Stomach smooth muscle (tissue), 2 donors: Measurements from ENCODE around the gene PAPPA2.

Experiments used
- H3K27ac ChIP-seq: one replicate; pipeline ENCODE4 v1.7.0; 2013; ENCODE audit warnings: mild to moderate bottlenecking, low read length, inconsistent platforms
- H3K27me3 ChIP-seq, 2 donors: one replicate each; pipeline ENCODE4 v1.7.0; 2013; ENCODE audit warnings: low read length in 2 of 2; ENCODE audit not compliant: insufficient read depth in 2 of 2, control insufficient read depth in 1 of 2
- H3K36me3 ChIP-seq, 2 donors: one replicate each; pipeline ENCODE4 v1.7.0; 2013; ENCODE audit warnings: low read length in 2 of 2; ENCODE audit not compliant: control insufficient read depth in 2 of 2, insufficient read depth in 2 of 2
- H3K4me1 ChIP-seq: one replicate; pipeline ENCODE4 v1.7.0; 2013; ENCODE audit warnings: low read length; ENCODE audit not compliant: control insufficient read depth, insufficient read depth
- H3K4me3 ChIP-seq, 2 donors: one replicate each; pipeline ENCODE4 v1.7.0; 2013; ENCODE audit warnings: low read length in 2 of 2
- H3K9ac ChIP-seq, 2 donors: one replicate each; pipeline ENCODE4 v1.7.0; 2013; ENCODE audit warnings: low read length in 2 of 2, mild to moderate bottlenecking in 1 of 2
- H3K9me3 ChIP-seq, 2 donors: one replicate each; pipeline ENCODE4 v1.7.0; 2013; ENCODE audit warnings: low read length in 2 of 2; ENCODE audit not compliant: control insufficient read depth in 2 of 2
- donor health status: healthy.
- donor health status: Pancreatic carcinoma.

The PAPPA2 gene

GRCh38 chr1:176853503-176853902 is 390.5 kb downstream of the PAPPA2 start:
- no peak overlapping the region for H3K9ac ChIP-seq
- H3K9me3 ChIP-seq: no peaks in the 10 kb centered on the region
- H3K27me3 ChIP-seq: no peaks in the 10 kb centered on the region
- no peaks in the 10 kb centered on the region for H3K36me3 ChIP-seq
- peaks cover 11% of the 10 kb centered on the region for H3K4me1 ChIP-seq
- H3K4me3 ChIP-seq: no peak overlapping the region
- no peak overlapping the region for H3K27ac ChIP-seq

DNA sequence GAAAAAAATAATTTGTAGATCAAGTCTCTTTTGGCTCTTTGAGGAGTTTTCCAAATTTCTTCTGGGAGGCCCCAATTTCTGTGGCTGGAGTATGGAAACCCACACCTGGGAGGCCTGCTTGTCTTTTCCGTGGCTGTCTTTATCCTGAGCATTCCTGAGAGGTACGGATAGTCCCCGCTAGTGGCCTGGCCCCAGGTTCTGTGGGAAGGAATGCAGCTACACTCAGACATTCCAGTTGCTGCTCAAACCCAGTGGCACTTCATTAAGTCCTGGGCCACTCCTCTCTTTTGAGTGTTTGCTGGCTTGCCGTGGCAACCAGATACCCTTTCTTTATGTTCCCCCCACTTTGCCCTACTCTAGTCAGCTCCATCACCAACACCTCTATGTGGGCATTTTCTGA is 391.1 kb downstream of the PAPPA2 start:
- Histone ChIP-seq H3K9me3 (no peaks in the 10 kb centered on the region), H3K27me3 (no peaks in the 10 kb centered on the region), H3K4me3 (no peak overlapping the region), H3K27ac (no peak overlapping the region), H3K36me3 (no peaks in the 10 kb centered on the region), H3K9ac (no peak overlapping the region), H3K4me1 (peaks cover 13% of the 10 kb centered on the region)

DNA sequence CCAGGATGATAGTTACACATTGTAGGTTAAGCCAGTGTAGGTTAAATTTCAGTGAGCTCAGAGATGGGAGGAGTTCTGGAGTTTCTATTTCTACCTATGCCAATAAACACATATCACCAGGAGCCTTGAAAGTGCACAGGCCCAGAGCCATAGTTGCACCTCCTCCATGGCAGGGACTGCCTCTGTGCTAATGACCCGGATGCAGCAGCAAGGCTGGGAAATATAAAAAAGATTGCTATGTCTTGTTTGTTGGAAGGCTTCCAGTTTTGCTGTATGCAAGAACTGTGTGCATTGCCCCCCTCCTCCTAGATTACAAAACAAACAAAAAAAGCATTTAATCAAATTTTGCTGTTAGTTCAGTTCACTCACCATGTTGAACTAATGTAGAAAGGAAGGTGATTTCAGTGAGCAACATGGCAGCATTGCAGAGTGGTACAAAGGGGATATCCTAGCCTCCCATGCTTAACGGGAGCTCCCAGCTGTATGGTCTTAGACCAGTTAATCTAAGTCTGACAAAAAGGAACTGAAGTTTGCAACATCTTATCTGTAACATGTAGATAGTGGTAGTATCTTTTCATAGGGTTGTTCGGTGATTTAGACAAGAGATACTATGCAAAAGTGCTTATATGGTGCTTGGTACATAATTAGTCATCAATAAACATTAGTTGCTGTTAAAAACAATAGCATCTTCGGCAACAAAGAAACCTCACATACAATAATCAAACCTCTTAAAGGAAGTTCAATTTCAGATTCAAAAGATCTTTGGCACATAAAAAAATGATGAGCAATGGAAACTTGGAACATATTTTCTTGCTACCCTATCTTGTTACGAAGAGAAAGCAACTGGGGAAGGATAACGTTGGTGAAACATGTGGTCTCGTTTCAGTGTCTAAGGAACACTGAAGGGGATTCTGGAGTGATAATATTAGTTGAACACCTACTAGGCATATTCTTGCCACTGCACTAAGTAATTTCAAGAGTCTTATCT is 392.1 kb downstream of the PAPPA2 start:
- Histone ChIP-seq H3K4me1 (peaks cover 13% of the 10 kb centered on the region), H3K9me3 (no peaks in the 10 kb centered on the region), H3K27ac (no peak overlapping the region), H3K27me3 (no peaks in the 10 kb centered on the region), H3K9ac (no peak overlapping the region), H3K4me3 (no peak overlapping the region), H3K36me3 (no peaks in the 10 kb centered on the region)

DNA sequence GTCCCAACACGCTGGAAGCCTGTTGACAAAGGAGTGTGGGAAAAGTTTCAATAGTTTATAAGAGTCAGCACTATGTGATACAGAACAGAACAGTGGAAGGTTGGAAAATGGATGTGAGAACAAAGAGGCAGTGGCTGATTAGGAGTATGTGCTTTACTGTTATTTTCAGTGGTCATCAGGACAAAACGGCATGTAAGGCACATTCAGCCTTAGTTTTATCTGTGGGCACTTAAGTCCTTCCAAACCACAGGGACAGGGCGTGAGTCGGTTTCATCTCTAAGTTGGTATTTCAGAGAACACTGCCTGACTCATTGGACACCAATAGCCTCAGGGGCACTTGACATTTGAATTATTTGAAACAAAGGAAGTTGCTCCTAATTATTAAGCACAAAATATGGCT is 394.7 kb downstream of the PAPPA2 start:
- Histone ChIP-seq H3K27ac (no peak overlapping the region), H3K4me3 (no peak overlapping the region), H3K9me3 (no peaks in the 10 kb centered on the region), H3K4me1 (peaks cover 13% of the 10 kb centered on the region), H3K9ac (no peak overlapping the region), H3K36me3 (no peaks in the 10 kb centered on the region), H3K27me3 (no peaks in the 10 kb centered on the region)

GRCh38 chr1:176858433-176858916 is 395.5 kb downstream of the PAPPA2 start:
- no peak overlapping the region for H3K4me3 ChIP-seq
- no peaks in the 10 kb centered on the region for H3K36me3 ChIP-seq
- H3K9ac ChIP-seq: no peak overlapping the region
- H3K4me1 ChIP-seq: peaks cover 13% of the 10 kb centered on the region
- no peaks in the 10 kb centered on the region for H3K27me3 ChIP-seq
- H3K27ac ChIP-seq: no peak overlapping the region
- no peaks in the 10 kb centered on the region for H3K9me3 ChIP-seq

- H3K27ac ChIP-seq: no peak overlapping the region
- H3K36me3 ChIP-seq: no peaks in the 10 kb centered on the region
- H3K9ac ChIP-seq: no peak overlapping the region
- no peak overlapping the region for H3K4me3 ChIP-seq
- no peaks in the 10 kb centered on the region for H3K27me3 ChIP-seq
- H3K4me1 ChIP-seq: peaks cover under 1% of the 10 kb centered on the region
- no peaks in the 10 kb centered on the region for H3K9me3 ChIP-seq
Observed at GRCh38 chr1:176863613-176864012, 400.6 kb downstream of the PAPPA2 start.

- no peaks in the 10 kb centered on the region for H3K27me3 ChIP-seq
- H3K36me3 ChIP-seq: no peaks in the 10 kb centered on the region
- no peak overlapping the region for H3K27ac ChIP-seq
- H3K4me3 ChIP-seq: no peak overlapping the region
- H3K4me1 ChIP-seq: no peaks in the 10 kb centered on the region
- no peak overlapping the region for H3K9ac ChIP-seq
- no peaks in the 10 kb centered on the region for H3K9me3 ChIP-seq
Observed at GRCh38 chr1:176864211-176864610, 401.2 kb downstream of the PAPPA2 start.

GRCh38 chr1:176866011-176866714 is 403.2 kb downstream of the PAPPA2 start:
- H3K9me3 ChIP-seq: no peaks in the 10 kb centered on the region
- no peaks in the 10 kb centered on the region for H3K27me3 ChIP-seq
- H3K9ac ChIP-seq: no peak overlapping the region
- H3K36me3 ChIP-seq: no peaks in the 10 kb centered on the region
- no peak overlapping the region for H3K4me3 ChIP-seq
- H3K4me1 ChIP-seq: peaks cover 3% of the 10 kb centered on the region
- H3K27ac ChIP-seq: no peak overlapping the region

- Histone ChIP-seq H3K27ac (no peak overlapping the region), H3K4me1 (peaks cover 6% of the 10 kb centered on the region), H3K9ac (no peak overlapping the region), H3K27me3 (no peaks in the 10 kb centered on the region), H3K36me3 (no peaks in the 10 kb centered on the region), H3K9me3 (no peaks in the 10 kb centered on the region), H3K4me3 (no peak overlapping the region)
Observed at GRCh38 chr1:176869577-176869976, 406.6 kb downstream of the PAPPA2 start.

DNA sequence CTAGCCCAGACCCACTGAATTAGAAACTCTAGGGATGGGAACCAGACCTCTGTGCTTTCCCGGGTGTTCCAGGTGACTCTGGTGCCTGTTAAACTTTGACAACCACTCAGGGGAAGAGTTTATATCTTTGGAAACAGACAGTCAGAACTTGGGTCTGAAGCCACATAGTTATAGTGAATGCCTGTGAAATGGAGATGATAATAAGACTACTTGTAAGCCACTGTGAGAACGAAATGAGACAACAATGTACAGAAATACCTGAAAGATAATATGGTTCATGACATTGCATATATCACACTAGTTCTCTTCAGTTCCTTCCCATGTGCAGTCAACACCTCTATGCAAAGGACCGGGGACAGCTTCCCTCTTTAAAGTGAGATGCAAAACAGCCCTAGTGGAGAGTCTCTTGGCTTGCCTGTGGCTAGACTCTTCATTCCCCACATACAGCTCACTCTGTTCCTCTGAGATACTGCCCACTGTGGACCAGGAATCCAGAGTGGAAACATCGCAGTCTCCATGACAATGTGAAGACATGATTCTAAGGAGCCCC is 414.1 kb downstream of the PAPPA2 start:
- Histone ChIP-seq H3K4me3 (no peak overlapping the region), H3K27ac (no peak overlapping the region), H3K36me3 (no peaks in the 10 kb centered on the region), H3K27me3 (no peaks in the 10 kb centered on the region), H3K9me3 (no peaks in the 10 kb centered on the region), H3K9ac (no peak overlapping the region), H3K4me1 (peaks cover 2% of the 10 kb centered on the region)
